Body of pancreas (tissue), 4 donors: ENCODE data around the gene ITGB2.

Source experiments
- POLR2A ChIP-seq, 3 donors: fragments of 450-650 bp; IDR thresholded peaks; one replicate each; pipeline ENCODE4 v1.6.1; 2016; ENCODE audit warnings: antibody characterized with exemption in 3 of 3, mild to moderate bottlenecking in 2 of 3
- TF ChIP-seq, protein P1 (sequence below), 7 experiments: fragments of 450-650 bp in 4 of 7; fragments of 200-600 bp in 3 of 7; sonication (generic) in 3 of 7; IDR thresholded peaks; one replicate each; pipeline ENCODE4 v1.5.1; 2016 to 2019; ENCODE audit warnings: antibody characterized with exemption in 7 of 7

- TF ChIP-seq, protein P1, sequence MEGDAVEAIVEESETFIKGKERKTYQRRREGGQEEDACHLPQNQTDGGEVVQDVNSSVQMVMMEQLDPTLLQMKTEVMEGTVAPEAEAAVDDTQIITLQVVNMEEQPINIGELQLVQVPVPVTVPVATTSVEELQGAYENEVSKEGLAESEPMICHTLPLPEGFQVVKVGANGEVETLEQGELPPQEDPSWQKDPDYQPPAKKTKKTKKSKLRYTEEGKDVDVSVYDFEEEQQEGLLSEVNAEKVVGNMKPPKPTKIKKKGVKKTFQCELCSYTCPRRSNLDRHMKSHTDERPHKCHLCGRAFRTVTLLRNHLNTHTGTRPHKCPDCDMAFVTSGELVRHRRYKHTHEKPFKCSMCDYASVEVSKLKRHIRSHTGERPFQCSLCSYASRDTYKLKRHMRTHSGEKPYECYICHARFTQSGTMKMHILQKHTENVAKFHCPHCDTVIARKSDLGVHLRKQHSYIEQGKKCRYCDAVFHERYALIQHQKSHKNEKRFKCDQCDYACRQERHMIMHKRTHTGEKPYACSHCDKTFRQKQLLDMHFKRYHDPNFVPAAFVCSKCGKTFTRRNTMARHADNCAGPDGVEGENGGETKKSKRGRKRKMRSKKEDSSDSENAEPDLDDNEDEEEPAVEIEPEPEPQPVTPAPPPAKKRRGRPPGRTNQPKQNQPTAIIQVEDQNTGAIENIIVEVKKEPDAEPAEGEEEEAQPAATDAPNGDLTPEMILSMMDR (IDR thresholded peaks at IDR 0.05) = peak in 1 of 7 experiments; percentile 4
- no peak for TF ChIP-seq POLR2A (IDR thresholded peaks at IDR 0.05)
Measured at GRCh38 chr21:44875316-44875700, 45.4 kb downstream of the ITGB2 start.
